ENCODE results near the gene SP100. TPM values are rescaled to one million over a fixed set of nuclear protein-coding genes. Genes with fewer than 3 reads are reported as not detected.

Gene SP100
- total RNA-seq, 1 donor from 2014 or later: 26.6 TPM

GRCh38 chr2:230520061-230520874, 104.3 kb downstream of the SP100 start:
- H3K36me3 ChIP-seq (ENCODE audit: control insufficient read depth, insufficient read depth, low read length): no peaks in the 10 kb centered on the region
- no peak overlapping the region for H3K4me3 ChIP-seq (ENCODE audit: low read depth, low read length)
- no peak for FAIRE-seq
- TF ChIP-seq CTCF (IDR thresholded peaks at IDR 0.05; ENCODE audit: insufficient read depth, low read length, severe bottlenecking): no peak
- no peaks in the 10 kb centered on the region for H3K27me3 ChIP-seq (ENCODE audit: control insufficient read depth, insufficient read depth, low read length)
- DNase-seq (ENCODE audit: low read depth): no peak

- TF ChIP-seq CTCF (IDR thresholded peaks at IDR 0.05; ENCODE audit: insufficient read depth, low read length, severe bottlenecking): no peak
- DNase-seq (ENCODE audit: low read depth) (peak; percentile 99), FAIRE-seq (no peak)
Measured at GRCh38 chr2:230520875-230521155, 104.8 kb downstream of the SP100 start.

GRCh38 chr2:230521386-230521785, 105.4 kb downstream of the SP100 start:
- DNase-seq (ENCODE audit: low read depth): no peak
- no peak for TF ChIP-seq CTCF (IDR thresholded peaks at IDR 0.05; ENCODE audit: insufficient read depth, low read length, severe bottlenecking)
- Histone ChIP-seq H3K27me3 (ENCODE audit: control insufficient read depth, insufficient read depth, low read length) (no peaks in the 10 kb centered on the region), H3K4me3 (ENCODE audit: low read depth, low read length) (no peak overlapping the region), H3K36me3 (ENCODE audit: control insufficient read depth, insufficient read depth, low read length) (no peaks in the 10 kb centered on the region)
- FAIRE-seq: no peak

More at GRCh38 chr2:230520875-230521155, 104.8 kb downstream of the SP100 start:
- no peaks in the 10 kb centered on the region for H3K36me3 ChIP-seq (ENCODE audit: control insufficient read depth, insufficient read depth, low read length)
- H3K4me3 ChIP-seq (ENCODE audit: low read depth, low read length): no peak overlapping the region
- H3K27me3 ChIP-seq (ENCODE audit: control insufficient read depth, insufficient read depth, low read length): no peaks in the 10 kb centered on the region

GRCh38 chr2:230525682-230526081, 109.7 kb downstream of the SP100 start:
- H3K36me3 ChIP-seq (ENCODE audit: control insufficient read depth, insufficient read depth, low read length): no peaks in the 10 kb centered on the region
- no peaks in the 10 kb centered on the region for H3K27me3 ChIP-seq (ENCODE audit: control insufficient read depth, insufficient read depth, low read length)
- no peak overlapping the region for H3K4me3 ChIP-seq (ENCODE audit: low read depth, low read length)
- DNase-seq (ENCODE audit: low read depth): no peak
- no peak for FAIRE-seq
- no peak for TF ChIP-seq CTCF (IDR thresholded peaks at IDR 0.05; ENCODE audit: insufficient read depth, low read length, severe bottlenecking)

- no peaks in the 10 kb centered on the region for H3K27me3 ChIP-seq (ENCODE audit: control insufficient read depth, insufficient read depth, low read length)
- no peak for FAIRE-seq
- no peak for TF ChIP-seq CTCF (IDR thresholded peaks at IDR 0.05; ENCODE audit: insufficient read depth, low read length, severe bottlenecking)
- no peak for DNase-seq (ENCODE audit: low read depth)
- no peaks in the 10 kb centered on the region for H3K36me3 ChIP-seq (ENCODE audit: control insufficient read depth, insufficient read depth, low read length)
- H3K4me3 ChIP-seq (ENCODE audit: low read depth, low read length): no peak overlapping the region
Measured at GRCh38 chr2:230537531-230537976, 121.6 kb downstream of the SP100 start.

GRCh38 chr2:230540332-230540731, 124.3 kb downstream of the SP100 start:
- no peaks in the 10 kb centered on the region for H3K27me3 ChIP-seq (ENCODE audit: control insufficient read depth, insufficient read depth, low read length)
- H3K36me3 ChIP-seq (ENCODE audit: control insufficient read depth, insufficient read depth, low read length): no peaks in the 10 kb centered on the region
- DNase-seq (ENCODE audit: low read depth) (no peak), FAIRE-seq (no peak)
- H3K4me3 ChIP-seq (ENCODE audit: low read depth, low read length): no peak overlapping the region
- TF ChIP-seq CTCF (IDR thresholded peaks at IDR 0.05; ENCODE audit: insufficient read depth, low read length, severe bottlenecking): no peak
